ENCODE data around the gene ELL2. TPM values are rescaled to one million over a fixed set of nuclear protein-coding genes. Genes with fewer than 3 reads are reported as not detected.

The ELL2 gene
- total RNA-seq, 1 donor from 2014 or later = 14.2 TPM

DNA sequence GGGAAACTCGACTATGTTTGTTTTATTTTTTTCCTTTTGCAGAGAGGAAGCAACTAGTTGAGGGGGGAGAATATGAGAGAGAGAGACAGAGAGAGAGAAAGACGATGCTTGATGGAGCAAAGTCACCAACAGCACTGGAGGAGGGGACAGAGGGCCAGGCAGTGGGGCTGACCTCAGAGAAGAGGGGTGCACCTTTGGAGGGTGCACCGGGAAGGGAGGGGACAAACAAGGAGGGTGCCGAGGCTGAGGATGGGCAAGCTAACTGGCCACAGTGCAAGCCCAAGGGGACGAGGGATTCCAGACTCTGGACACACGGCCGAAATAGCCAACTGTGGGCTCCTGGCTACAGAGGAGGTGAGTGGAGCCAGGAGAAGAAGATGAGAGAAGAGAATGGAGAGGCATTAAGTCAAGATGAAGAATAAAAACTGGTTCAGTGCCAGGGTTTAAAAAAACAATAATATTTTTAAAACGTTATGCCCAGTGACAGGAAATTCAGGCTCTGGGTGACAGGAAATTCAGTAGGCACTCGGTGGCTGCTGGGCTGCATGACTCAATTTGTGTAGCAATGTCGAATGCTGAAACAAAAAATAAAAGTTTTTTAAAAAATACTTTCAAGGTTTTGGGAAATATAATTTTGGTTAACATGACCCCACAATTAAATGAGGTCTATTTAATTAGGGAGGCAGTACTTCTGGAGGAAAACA lies 125.8 kb downstream of the ELL2 start:
- Histone ChIP-seq H3K27ac (no peak overlapping the region), H3K79me2 (ENCODE audit: low read depth) (no peaks in the 10 kb centered on the region), H3K27me3 (peaks cover 17% of the 10 kb centered on the region), H3K9me3 (ENCODE audit: low read depth) (no peaks in the 10 kb centered on the region), H3K4me2 (no peak overlapping the region), H3K4me1 (no peaks in the 10 kb centered on the region), H4K20me1 (ENCODE audit: low read depth) (no peaks in the 10 kb centered on the region), H3K36me3 (no peaks in the 10 kb centered on the region), H3F3A (ENCODE audit: low read depth) (no peaks in the 10 kb centered on the region), H2AFZ (replicated peaks) (no peak overlapping the region), H3K9ac (no peak overlapping the region), H3K4me3 (no peak overlapping the region)
- no peak overlapping the region for H3K27ac Mint-ChIP-seq
- peaks cover 3% of the 10 kb centered on the region for H3K4me1 Mint-ChIP-seq
- no peaks in the 10 kb centered on the region for H3K36me3 Mint-ChIP-seq
- TF ChIP-seq EZH2phosphoT487 (IDR thresholded peaks at IDR 0.05) (no peak), EZH2 (IDR thresholded peaks at IDR 0.05) (no peak)
- no peak overlapping the region for H3K4me3 Mint-ChIP-seq
- no peak for DNase-seq (ENCODE audit: low spot score)
- H3K9me3 Mint-ChIP-seq = no peaks in the 10 kb centered on the region
- H3K27me3 Mint-ChIP-seq (ENCODE audit: insufficient read depth, low read depth) = peaks cover 5% of the 10 kb centered on the region

Other genes with a start within 250 kb of the ELL2 start
- 3.6 and 5.5 TPM in 2 replicates for gene RHOBTB3, start 230.5 kb downstream of the ELL2 start, total RNA-seq (ENCODE audit: low replicate concordance)
- gene GLRX, start 139.1 kb downstream of the ELL2 start, total RNA-seq (ENCODE audit: low replicate concordance) = 15.1 and 21.0 TPM in 2 replicates

Data from neural progenitor cell (in vitro differentiated cells).